Measurements from ENCODE around the gene KIAA1586.
A peak's percentile ranks its signal among the peaks of the same experiment; 100 is the strongest.
"Not testable (repeated sequence)": the region's sequence is repeated elsewhere in the genome, so short reads cannot be mapped to it uniquely, and the experiment has no call there.

Gene KIAA1586, protein sequence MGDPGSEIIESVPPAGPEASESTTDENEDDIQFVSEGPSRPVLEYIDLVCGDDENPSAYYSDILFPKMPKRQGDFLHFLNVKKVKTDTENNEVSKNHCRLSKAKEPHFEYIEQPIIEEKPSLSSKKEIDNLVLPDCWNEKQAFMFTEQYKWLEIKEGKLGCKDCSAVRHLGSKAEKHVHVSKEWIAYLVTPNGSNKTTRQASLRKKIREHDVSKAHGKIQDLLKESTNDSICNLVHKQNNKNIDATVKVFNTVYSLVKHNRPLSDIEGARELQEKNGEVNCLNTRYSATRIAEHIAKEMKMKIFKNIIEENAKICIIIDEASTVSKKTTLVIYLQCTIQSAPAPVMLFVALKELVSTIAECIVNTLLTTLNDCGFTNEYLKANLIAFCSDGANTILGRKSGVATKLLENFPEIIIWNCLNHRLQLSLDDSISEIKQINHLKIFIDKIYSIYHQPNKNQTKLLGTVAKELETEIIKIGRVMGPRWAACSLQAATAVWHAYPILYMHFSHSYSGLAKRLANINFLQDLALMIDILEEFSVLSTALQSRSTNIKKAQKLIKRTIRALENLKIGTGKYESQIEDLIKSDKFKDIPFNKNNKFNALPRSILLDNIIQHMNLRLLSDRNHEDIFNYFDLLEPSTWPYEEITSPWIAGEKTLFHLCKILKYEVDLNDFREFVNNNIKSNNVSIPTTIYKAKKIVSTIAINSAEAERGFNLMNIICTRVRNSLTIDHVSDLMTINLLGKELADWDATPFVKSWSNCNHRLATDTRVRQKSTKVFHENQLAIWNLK

DNA sequence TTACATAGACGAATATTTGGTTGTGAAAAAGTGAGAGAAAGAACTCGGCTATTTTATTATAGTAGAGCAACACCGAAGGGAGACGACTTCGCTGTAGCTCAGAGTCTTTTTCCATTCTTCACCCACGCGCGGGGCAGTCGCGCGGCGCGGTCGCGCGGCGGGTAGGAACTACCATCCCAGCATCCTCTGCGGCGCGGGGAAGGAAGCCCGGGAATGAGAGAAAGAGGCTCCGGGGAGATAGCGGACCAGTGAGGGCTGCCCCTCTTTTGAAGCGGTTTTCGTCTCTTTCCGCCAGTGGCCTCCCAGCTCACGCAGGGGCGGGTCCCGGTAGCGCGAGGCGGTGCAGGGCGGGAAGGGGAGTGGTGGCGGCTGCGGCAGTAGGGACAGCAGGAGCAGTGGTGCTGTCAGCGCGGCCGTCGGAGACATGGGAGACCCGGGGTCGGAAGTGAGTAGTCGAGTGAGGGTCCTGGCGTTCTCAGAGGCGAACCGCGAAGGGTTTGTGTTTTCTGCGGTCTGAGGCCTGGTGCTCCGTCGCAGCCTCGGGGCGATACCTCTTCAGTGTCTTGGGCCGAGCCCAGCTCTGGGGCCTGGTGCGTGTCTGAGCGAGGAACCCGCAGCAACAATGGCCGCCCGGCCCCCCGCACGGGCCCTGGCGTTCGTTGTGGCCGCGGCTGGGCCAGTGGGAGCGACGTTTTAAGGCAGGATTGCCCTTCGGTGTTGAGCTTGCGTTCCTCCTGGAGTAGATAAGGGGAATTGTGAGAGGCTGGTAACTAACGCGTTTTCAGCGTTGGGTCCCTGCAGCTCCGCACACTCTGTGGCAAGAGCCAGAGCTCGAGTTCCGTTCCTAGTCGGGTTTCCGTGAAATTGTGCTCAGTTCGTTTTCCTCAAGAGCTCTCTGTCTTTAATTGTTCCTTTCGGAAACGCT is at the start of gene KIAA1586:
Gene KIAA1586, plus strand, starts transcription at position 362 of the 925 bp plus-strand sequence. Its CDS starts 63 bp downstream, at position 425.
- DNase-seq (ENCODE audit: low spot score), result peak; percentile 92

- DNase-seq (ENCODE audit: low spot score), result no peak
These were observed 47.4 kb upstream of the KIAA1586 start for GRCh38 chr6:56999049-56999448.

DNA sequence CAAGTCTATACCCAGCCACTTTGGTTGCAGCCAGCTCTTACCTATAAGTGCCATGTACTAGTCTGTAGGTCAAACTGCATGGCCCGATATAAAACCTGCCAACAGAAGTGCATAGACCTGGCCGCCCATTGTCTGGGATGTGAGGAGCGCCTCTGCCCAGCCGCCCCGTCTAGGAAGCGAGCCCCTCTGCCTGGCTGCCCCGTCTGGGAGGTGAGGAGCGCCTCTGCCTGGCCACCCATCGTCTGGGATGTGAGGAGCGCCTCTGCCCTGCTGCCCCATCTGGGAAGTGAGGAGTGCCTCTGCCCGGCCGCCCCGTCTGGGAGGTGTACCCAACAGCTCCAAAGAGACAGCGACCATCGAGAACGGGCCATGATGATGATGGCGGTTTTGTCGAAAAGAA is 46.7 kb upstream of the KIAA1586 start:
- DNase-seq (ENCODE audit: low spot score), result not testable (repeated sequence)

- DNase-seq (ENCODE audit: low spot score), result no peak
These were observed 44.3 kb upstream of the KIAA1586 start for GRCh38 chr6:57002197-57002596.

- no peak for DNase-seq (ENCODE audit: low spot score)
These were observed 42.2 kb upstream of the KIAA1586 start for GRCh38 chr6:57004292-57004691.

DNA sequence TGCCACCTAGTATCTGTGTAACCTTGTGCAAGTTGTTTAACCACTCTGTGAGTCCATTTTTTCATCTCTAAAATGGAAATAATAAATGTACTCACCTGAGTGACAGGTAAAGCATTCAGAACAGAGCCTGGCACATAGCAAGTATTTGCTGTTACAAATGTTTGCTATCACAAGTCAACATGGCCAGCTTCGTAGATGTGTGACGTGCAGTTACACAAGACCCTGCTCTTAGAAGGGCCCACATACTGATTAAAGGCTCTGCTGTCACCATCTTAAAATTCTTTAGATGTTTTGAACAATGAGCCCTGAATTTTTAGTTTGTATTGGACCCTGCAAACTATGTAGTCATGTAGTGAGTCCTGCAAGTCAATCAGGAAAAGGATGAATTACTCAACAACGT is 40.4 kb upstream of the KIAA1586 start:
- DNase-seq (ENCODE audit: low spot score), result no peak

GRCh38 chr6:57008069-57008468 is 38.4 kb upstream of the KIAA1586 start:
- DNase-seq (ENCODE audit: low spot score), result not testable (repeated sequence)

DNA sequence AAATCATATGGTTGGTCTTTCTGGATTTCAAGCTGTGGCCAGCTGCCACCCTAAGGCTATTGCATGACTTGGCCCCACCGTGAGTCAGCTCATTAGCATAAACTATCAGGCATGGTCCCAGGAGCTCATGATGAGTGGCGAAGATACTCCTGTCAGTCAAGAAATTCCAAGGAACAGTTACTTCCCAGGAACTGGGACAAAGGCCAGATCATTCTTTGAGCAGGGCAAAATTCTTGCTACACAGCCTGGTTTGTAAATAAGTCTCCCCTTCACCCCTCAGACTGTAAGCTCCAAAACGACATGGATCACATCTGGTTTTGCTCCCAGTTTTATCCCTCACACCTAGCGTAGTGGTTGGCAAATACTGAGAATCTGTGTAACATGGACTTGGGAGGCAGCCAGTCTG is 33.0 kb upstream of the KIAA1586 start:
- DNase-seq (ENCODE audit: low spot score), result no peak

DNA sequence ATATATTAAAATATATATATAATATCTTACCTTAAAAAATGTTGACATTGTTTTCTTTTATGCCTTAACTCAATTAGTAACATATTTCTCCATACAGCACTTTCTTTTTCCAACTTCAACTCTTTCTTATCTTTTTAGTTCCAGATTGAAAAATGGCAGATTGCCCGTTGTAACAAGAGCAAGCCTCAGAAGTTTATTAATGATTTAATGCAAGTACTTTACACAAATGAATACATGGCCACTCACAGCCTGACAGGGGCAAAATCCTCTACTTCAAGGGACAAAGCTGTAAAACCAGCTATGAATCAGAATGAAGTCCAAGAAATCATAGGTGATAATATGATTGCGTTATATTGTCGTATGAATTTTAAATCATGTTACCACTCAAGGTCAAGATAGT is 29.4 kb upstream of the KIAA1586 start:
- no peak for DNase-seq (ENCODE audit: low spot score)

DNA sequence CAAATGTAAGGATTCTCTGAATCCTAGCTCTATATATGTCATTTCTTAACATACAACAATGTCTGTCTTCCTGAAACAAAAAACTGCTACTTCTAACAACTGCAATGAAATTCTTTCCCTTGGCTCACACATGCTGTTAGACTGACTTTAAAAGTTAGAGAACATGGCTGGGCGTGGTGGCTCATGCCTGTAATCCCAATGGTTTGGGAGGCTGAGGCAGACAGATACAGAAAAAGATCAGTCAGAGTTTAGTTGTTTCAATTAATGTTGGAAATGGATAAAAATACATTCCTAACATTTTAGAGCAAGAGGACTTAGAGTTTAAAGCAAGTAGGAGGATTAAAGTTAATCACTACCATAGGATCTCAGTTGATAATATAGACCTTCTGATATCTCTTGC is 28.7 kb upstream of the KIAA1586 start:
- DNase-seq (ENCODE audit: low spot score), result no peak

GRCh38 chr6:57019434-57019833 is 27.1 kb upstream of the KIAA1586 start:
- no peak for DNase-seq (ENCODE audit: low spot score)

DNA sequence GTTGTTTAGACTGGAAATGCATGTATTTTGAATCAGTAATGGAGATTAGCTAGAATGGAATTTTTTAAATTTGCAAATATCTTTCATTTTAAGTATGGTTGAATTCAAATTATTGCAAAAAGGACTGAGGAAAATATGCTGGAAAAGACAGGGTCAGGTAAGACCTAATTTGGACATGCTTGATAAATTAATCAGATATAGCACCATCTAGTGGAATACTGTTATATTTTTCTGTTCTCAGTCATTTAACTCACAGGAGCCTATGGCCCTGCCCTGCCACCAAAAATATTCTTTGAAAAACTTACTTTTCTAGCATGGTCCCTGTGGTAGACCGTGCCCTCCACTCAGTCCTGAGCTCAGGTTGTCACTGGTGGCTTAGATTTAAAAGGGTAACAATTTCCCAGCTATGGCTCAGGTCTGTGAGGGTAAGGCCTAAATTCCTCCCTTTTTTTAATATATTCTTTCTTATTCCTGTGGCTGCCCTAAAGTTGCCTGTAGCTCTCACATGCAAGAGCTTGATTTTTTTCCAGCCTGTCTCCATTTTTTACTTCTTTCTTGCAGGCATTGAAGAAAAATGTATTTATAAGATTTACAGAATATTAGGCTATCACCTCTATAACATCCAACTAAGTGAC is 25.3 kb upstream of the KIAA1586 start:
- peak; percentile 55 for DNase-seq (ENCODE audit: low spot score)

DNA sequence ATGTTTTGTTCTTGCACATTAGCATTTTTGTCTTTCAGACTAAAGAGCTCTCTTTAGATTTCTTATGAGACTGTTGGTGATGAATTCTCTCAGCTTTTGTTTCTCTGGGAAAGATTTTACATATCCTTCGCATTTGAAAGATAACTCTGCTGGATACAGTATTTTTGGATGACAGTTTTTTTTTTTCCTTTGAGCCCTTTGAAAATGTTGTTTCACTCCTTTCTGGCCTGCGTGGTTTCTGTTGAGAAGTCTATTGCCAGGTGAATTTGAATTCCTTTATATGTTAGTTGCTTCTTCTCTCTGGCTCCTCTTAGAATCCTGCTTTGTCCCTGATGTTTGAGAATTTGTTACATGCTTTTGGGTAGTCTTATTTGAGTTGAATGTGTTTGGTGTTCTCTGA is 22.2 kb upstream of the KIAA1586 start:
- DNase-seq (ENCODE audit: low spot score), result no peak

- no peak for DNase-seq (ENCODE audit: low spot score)
These were observed 21.7 kb upstream of the KIAA1586 start for GRCh38 chr6:57024775-57025174.

DNA sequence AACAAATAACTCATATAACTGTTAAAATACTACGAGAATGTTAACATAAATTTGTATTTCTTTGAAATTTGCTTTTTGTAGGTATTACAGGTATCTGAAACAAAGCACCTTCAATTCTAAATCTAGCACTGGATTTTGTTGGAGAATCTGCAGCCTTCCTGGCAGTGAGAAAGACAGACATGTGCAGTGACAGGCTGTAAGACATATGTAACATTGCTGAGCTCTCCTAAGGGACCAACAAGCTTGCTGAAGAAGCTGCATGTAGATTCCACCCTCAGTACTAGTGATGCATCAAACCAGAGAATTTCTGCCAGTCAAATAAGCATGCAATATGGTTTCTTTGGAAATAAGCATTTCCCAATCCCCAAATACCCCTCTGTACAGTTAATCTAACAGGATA is 20.5 kb upstream of the KIAA1586 start:
- DNase-seq (ENCODE audit: low spot score), result no peak

GRCh38 chr6:57027301-57027700 is 19.2 kb upstream of the KIAA1586 start:
- DNase-seq (ENCODE audit: low spot score), result no peak

GRCh38 chr6:57029213-57029612 is 17.3 kb upstream of the KIAA1586 start:
- no peak for DNase-seq (ENCODE audit: low spot score)

DNA sequence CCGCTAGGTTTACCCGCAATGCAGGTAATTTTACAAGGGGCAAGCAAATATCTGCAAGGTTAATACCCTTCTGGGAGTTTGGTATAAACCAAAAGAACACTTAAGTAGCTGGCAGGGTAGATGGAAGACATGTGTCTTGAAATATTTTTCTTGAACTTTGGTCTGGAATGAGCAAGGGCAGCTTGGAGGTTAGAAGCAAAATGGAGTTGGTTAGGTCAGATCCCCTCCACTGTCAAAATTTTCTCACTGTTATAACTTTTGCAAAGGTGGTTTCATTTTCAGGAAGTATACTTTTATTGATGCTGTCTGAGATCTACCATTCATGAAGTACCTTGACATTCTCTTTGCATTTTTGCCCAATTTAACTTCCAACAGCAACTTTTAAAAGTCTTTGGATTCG is 13.3 kb upstream of the KIAA1586 start:
- DNase-seq (ENCODE audit: low spot score), result no peak

- no peak for DNase-seq (ENCODE audit: low spot score)
These were observed 10.9 kb upstream of the KIAA1586 start for GRCh38 chr6:57035549-57035948.

GRCh38 chr6:57038906-57039305 is 7.6 kb upstream of the KIAA1586 start:
- DNase-seq (ENCODE audit: low spot score), result no peak

DNA sequence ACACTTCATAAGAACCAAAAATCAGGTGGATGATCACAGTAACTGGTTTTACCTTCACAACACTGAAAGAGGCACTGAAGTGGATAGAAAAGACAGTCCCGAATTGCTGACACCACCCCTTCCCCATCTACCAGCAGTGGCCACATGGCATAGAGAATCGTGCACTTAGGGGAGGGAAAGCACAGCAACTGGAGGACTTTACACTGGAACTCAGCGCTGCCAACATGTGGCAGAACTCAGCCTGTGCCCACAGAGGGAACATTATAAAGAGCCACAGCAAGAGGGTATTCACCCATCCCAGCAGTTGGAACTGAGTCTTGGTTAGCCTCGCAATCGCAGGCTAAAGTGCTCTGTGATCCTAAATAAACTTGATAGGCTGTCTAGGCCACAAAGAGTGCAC is 6.5 kb upstream of the KIAA1586 start:
- peak; percentile 43 for DNase-seq (ENCODE audit: low spot score)

DNA sequence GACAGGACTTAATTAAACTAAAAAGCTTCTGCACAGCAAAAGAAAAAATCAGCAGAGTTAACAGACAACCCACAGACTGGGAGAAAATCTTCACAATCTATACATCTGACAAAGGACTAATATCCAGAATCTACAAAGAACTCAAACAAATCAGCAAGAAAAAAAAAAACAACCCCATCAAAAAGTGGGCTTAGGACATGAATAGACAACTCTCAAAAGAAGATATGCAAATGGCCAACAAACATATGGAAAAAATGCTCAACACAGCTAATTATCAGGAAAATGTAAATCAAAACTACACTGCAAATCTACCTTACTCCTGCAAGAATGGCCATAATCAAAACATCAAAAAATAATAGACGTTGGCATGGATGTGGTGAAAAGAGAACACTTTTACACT is 2.4 kb upstream of the KIAA1586 start:
- not testable (repeated sequence) for DNase-seq (ENCODE audit: low spot score)

Data from D341Med (cell line).